ENCODE measurements around the gene PARD3B. TPM values are rescaled to one million over a fixed set of nuclear protein-coding genes. Genes with fewer than 3 reads are reported as not detected.

Gene PARD3B
- total and polyA plus RNA-seq, 2 of the 13 experiments (the other 11 are each of a cell fraction or from before 2014, with no cell fraction given) = 0.71 to 2.3 TPM

- no TSS peak for BruUV-seq (replicated peaks)
- H3K4me3 ChIP-seq (replicated peaks in 1 of 3; ENCODE audit: insufficient read depth in 1 of 3, low read depth in 2 of 3, low read length in 3 of 3) = no peak overlapping the region
- no peak overlapping the region for H3K4me2 ChIP-seq (ENCODE audit: low read depth, low read length)
- no peaks in the 10 kb centered on the region for H3K4me1 ChIP-seq (ENCODE audit: insufficient read depth, low read length)
- 25% methylated on average over 1 of the region's 1 CpG for WGBS (ENCODE audit: low lambda C conversion rate)
- no peaks in the 10 kb centered on the region for H3K9me3 ChIP-seq (ENCODE audit: low read length)
- H3K27me3 ChIP-seq (ENCODE audit: control insufficient read depth in 1 of 2, insufficient read depth in 2 of 2, low read length in 2 of 2) = peaks cover 0 to 2% of the 10 kb centered on the region in 2 experiments; a peak in 1 of 5 replicates
- in situ Hi-C loops (cut with HindIII; ENCODE audit: extremely low pct_ligation_motif_present, low pct_unique_long_range_greater_than_20kb) = no loop called here
- no peak overlapping the region for H3K27ac ChIP-seq (ENCODE audit: extremely low read length, insufficient read depth, low read length)
- FAIRE-seq (no peak), DNase-seq (ENCODE audit: low spot score) (no peak), ATAC-seq (no peak)
- no peaks in the 10 kb centered on the region for H4K20me1 ChIP-seq (ENCODE audit: insufficient read depth, low read length)
- H3K79me2 ChIP-seq (ENCODE audit: insufficient read depth, low read length) = no peaks in the 10 kb centered on the region
- no peaks in the 10 kb centered on the region for H3K36me3 ChIP-seq (replicated peaks in 1 of 2; ENCODE audit: control insufficient read depth in 1 of 2, insufficient read depth in 2 of 2, low read length in 2 of 2)
- ChIA-PET POLR2A (no interaction called here), CTCF (ENCODE audit: low intra/inter-chr PET ratio, low total read pairs) (no interaction called here)
- intact Hi-C loops (cut with micrococcal nuclease; ENCODE audit: unreplicated experiment) = no loop called here
- TF ChIP-seq ZNF33A (CRISPR knock-in tag; IDR thresholded peaks at IDR 0.05; ENCODE audit: borderline replicate concordance) (no peak), ARNTL (CRISPR knock-in tag; IDR thresholded peaks at IDR 0.05) (no peak), HOXA5 (CRISPR knock-in tag; IDR thresholded peaks at IDR 0.05) (no peak), NCOR1 (IDR thresholded peaks at IDR 0.05; ENCODE audit: borderline replicate concordance, low read length) (no peak), ZHX1 (CRISPR knock-in tag; IDR thresholded peaks at IDR 0.05; ENCODE audit: low read depth) (no peak), DDIT3 (CRISPR knock-in tag; IDR thresholded peaks at IDR 0.05) (no peak), JARID2 (CRISPR knock-in tag; IDR thresholded peaks at IDR 0.05; ENCODE audit: insufficient replicate concordance) (no peak), ZFAT (CRISPR knock-in tag; conservative IDR thresholded peaks at IDR 0.05) (no peak)
- TF ChIP-seq, protein P1, sequence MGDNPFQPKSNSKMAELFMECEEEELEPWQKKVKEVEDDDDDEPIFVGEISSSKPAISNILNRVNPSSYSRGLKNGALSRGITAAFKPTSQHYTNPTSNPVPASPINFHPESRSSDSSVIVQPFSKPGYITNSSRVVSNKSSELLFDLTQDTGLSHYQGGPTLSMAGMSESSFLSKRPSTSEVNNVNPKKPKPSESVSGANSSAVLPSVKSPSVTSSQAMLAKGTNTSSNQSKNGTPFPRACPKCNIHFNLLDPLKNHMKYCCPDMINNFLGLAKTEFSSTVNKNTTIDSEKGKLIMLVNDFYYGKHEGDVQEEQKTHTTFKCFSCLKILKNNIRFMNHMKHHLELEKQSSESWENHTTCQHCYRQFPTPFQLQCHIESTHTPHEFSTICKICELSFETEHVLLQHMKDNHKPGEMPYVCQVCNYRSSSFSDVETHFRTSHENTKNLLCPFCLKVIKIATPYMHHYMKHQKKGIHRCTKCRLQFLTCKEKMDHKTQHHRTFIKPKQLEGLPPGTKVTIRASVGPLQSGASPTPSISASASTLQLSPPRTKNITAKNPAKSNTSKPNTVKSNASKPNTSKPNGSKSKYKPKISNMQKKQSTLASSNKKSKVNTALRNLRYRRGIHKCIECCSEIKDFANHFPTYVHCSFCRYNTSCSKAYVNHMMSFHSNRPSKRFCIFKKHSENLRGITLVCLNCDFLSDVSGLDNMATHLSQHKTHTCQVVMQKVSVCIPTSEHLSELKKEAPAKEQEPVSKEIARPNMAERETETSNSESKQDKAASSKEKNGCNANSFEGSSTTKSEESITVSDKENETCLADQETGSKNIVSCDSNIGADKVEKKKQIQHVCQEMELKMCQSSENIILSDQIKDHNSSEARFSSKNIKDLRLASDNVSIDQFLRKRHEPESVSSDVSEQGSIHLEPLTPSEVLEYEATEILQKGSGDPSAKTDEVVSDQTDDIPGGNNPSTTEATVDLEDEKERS (CRISPR knock-in tag; IDR thresholded peaks at IDR 0.05) = no peak
- TF ChIP-seq, protein P2, sequence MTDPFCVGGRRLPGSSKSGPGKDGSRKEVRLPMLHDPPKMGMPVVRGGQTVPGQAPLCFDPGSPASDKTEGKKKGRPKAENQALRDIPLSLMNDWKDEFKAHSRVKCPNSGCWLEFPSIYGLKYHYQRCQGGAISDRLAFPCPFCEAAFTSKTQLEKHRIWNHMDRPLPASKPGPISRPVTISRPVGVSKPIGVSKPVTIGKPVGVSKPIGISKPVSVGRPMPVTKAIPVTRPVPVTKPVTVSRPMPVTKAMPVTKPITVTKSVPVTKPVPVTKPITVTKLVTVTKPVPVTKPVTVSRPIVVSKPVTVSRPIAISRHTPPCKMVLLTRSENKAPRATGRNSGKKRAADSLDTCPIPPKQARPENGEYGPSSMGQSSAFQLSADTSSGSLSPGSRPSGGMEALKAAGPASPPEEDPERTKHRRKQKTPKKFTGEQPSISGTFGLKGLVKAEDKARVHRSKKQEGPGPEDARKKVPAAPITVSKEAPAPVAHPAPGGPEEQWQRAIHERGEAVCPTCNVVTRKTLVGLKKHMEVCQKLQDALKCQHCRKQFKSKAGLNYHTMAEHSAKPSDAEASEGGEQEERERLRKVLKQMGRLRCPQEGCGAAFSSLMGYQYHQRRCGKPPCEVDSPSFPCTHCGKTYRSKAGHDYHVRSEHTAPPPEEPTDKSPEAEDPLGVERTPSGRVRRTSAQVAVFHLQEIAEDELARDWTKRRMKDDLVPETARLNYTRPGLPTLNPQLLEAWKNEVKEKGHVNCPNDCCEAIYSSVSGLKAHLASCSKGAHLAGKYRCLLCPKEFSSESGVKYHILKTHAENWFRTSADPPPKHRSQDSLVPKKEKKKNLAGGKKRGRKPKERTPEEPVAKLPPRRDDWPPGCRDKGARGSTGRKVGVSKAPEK (CRISPR knock-in tag; IDR thresholded peaks at IDR 0.05; ENCODE audit: borderline replicate concordance) = no peak
- TF ChIP-seq, protein P3, sequence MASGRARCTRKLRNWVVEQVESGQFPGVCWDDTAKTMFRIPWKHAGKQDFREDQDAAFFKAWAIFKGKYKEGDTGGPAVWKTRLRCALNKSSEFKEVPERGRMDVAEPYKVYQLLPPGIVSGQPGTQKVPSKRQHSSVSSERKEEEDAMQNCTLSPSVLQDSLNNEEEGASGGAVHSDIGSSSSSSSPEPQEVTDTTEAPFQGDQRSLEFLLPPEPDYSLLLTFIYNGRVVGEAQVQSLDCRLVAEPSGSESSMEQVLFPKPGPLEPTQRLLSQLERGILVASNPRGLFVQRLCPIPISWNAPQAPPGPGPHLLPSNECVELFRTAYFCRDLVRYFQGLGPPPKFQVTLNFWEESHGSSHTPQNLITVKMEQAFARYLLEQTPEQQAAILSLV (CRISPR knock-in tag; IDR thresholded peaks at IDR 0.05; ENCODE audit: borderline replicate concordance) = no peak
- H2AFZ ChIP-seq (ENCODE audit: low read length) = no peak overlapping the region
- no peak overlapping the region for H3K9ac ChIP-seq (ENCODE audit: insufficient read depth, low read depth, low read length)
Observed at GRCh38 chr2:204539019-204539385, 6.3 kb upstream of the PARD3B start.

Measured in HepG2 (cell line).